NCI-H345 (cell line): Measurements from ENCODE around the gene JPH2.
A peak's percentile ranks its signal among the peaks of the same experiment; 100 is the strongest.
"Not testable (repeated sequence)": the region's sequence is repeated elsewhere in the genome, so short reads cannot be mapped to it uniquely, and the experiment has no call there.

ENCODE experiments used
- DNase-seq: peaks from one replicate; lab custom pipeline; 2025; lab: John Stamatoyannopoulos, UW

The JPH2 gene

DNA sequence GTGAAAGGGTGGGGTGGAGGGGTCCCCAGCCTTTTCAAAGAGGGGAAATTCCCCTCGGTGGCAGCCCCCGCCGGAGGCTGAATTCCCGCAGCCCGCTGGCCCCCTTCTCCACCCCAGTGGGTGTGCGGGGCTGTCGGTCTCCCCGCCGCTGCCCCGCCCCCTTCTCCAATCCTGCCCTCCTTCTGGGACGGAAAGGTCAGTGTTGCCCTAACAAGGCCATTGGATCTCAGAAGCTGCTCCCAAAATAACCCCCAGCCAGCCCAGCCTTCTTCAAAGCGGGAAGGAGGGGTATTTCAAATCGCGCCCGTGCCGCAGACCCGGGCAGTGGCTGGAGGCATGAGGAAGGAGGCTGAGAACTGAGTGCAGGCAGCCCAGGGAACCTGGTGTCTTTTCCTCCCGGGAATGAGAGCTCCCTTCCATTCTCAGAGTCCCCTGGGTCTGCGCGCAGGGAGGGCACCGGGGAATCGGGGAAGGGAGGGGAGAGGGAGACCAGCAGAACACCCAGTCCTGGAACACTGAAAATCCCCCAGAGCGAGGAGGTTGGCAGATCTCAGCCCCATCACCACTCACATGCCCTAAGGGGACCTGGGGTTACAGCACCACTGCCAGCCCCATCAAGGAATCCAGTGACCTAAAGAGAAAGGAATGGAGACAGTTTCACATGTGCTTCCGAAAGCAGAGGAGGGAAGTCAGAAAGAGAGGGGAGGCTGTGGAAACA lies at the start of gene JPH2:
Gene JPH2, minus strand, starts transcription at position 135 of the 718 bp plus-strand sequence. CDS start 483 bp downstream, outside the sequence.
- DNase-seq, result no peak

DNA sequence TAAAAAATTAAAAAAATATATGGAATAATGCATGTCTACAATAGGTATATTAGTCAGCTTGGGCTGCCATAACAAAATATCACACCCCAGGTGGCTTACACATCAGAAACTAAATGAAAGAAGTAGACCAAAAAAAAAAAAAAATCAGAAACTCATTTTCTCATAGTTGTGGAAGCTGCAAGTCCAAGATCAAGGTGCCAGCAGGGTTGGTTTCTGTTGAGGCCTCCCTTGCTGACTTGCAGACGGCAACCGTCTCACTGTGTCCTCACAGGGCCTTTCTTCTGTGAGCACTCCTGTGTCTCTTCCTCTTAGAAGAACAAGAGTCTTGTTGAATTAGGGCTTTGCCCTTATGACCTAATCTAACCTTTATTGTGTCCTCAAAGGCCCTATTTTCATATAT lies 48.7 kb upstream of the JPH2 start:
- no peak for DNase-seq

DNA sequence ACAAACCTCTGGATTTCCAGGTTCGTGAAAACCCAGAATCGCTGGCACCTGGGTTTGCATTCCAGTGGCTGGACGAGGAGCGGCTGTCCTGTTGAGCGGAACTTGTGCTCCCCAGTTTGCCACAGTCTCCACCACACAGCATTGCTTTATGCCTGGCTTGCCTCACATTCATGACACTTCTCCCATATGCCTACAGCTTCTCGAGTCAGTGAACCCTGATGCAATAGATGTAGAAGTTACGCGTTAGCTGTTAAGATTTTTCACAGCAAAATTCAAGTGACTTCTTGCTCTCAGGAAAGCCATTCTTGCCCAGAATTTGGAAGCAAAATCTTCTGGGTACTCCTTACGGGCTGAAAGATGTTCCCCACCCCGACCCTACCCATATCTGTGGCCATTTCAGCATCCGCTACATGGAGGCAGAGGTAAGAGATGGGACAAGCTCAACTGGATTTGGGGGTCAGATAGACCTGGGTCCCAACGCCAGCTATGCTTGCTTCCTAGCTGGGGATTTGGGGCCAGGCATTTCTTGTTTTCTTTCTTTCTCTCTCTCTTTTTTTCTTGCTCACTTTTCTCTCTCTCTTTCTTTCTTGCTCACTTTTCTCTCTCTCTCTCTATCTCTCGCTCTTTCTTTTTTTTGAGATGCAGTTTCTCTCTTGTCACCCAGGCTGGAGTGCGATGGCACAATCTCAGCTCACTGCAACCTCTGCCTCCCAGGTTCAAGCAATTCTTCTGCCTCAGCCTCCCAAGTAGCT lies 47.8 kb upstream of the JPH2 start:
- no peak for DNase-seq

DNA sequence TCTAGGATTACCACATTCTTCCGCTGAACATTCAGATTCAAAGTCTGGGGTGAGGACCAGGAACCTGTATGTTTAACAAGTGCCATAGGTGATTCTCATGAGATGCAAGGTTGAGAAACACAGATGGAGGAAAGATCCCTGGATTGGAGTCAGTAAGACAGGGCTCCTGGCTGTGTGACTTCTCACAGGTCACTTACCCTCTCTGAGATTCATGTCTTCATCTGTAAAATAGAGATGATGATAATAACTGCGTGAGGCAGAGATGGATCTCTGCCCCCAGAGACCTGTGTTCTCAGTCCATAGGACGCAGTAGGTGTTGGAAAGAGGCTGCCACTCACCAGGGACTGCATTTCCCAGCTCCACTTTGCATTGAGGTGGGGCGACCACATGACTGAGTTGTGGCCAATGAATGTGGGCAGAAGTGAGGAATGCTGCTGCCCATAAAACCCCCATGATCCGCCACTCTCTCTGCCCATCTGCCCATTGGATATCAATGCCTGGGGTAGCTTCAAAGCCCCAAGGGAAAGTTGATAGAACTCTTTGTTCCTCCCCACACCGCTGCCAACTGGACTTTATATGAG lies 46.5 kb upstream of the JPH2 start:
- no peak for DNase-seq

DNA sequence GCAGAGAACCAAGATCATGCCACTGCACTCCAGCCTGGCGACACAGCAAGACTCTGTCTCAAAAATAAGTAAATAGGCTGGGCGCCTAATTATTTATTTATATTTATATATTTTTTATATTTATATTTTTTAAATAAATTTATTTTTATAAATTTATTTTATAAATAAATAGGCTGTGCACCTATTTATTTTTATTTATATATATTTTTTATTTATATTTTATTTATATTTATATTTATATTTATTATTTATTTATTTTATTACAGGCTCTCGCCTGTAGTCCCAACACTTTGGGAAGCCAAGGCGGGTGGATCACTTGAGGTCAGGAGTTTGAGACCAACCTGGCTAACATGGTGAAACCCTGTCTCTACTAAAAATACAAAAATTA lies 45.5 kb upstream of the JPH2 start:
- DNase-seq, result not testable (repeated sequence)

DNA sequence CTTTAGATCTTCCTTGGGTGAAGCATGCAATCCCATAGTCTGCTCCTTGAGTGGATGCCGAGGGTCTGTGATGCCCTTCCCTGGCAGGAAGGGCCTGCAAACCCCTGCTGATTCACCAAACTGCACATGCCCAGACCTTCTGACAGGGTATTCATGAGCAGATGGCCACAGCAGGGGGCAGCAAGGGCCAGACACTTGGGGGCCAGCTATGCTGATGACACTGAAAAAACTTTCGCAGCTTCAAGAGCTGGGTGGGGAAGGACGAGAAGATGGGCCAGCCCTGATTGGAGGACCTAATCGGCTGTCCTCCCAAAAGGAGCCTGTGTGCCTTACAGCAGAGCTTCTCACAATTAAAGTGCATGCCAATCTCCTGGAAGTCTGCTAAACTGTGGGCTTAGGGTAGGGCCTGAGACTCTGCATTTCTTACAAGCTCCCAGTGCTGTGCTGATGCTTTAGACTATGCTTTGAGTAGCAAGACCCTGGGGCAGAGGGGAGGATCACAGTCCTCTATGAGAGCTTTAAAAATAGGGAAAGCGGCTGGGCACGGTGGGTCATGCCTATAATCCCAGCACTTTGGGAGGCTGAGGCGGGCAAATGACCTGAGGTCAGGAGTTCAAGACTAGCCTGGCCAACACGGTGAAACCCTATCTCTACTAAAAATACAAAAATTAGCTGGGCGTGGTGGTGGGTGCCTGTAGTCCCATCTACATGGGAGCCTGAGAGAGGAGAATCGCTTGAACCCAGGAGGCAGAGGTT lies 44.9 kb upstream of the JPH2 start:
- DNase-seq, result no peak

DNA sequence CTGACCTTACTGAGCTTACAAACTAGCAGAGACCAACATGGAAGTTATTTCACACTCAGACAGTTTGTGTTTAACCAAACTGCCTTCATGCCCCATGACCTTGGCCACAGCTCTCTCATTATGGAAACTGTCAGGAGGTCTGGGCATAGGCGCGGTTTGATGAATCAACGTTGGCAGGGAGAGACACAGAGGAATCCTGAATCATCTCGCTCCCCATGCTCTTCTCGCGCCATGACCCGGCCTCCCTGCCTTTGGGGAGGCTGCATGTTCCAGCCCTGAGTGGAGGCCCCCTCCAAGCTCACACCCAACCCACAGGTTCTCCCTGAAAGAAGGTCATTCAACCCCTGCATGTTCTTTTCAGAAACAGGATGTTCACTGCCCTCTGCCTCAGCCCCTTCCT lies 44.2 kb upstream of the JPH2 start:
- DNase-seq, result no peak

DNA sequence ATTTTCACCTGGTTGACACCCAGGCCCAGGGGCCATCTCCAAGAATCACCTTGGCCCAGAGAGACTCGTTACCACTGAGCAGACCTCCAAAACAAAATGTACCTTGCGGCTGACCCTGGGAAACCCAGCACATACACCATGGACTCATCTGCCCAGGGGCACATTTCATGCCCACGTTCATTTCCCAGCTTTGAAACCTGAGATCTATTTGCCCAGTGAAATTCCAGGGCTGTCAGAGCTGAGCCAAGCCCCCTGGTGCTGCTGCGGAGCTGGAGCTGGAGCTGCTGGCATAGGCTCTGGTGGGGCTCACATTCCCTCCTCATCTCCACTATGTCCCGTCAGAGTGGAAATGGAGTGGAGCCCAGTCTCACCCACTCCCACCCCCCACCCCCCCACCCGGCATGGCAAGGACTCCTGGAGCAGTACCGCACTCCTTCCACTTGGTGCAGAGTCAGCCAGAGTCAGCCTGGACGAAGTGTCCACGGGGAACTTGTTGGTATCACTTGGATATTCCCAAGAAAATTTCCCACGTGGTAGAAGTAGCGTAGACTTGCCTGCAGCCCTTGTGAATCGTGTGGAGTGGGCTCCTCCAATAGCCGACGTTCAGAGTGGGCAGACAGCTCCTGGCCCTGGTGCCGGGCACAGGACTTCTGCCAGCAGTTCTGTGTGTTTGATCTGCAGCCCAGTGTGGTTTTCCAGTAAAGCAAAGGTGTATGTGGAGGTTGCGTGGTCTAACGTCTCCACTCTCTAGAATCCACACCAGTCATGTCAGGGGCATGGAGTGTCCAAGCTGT lies 41.7 kb upstream of the JPH2 start:
- no peak for DNase-seq

DNA sequence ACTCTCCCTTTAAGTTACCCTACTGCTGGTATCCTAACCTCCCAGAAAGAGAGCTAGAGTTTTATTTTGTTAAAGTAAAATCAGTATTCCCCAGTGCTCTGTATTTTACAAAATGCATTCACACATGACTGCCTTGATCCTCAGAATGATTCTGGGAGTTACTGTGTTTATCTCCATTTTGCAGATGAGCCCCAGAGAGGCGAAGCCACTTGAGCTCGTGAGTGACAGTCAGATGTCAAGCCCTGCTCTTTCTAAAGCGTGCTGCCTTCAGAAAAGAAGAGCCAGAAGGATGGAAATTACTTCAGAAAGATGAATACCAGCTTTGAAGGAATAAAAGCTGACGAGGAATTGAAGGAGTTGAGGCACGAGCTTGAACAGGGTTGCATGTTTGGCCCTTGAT lies 37.6 kb upstream of the JPH2 start:
- no peak for DNase-seq

DNA sequence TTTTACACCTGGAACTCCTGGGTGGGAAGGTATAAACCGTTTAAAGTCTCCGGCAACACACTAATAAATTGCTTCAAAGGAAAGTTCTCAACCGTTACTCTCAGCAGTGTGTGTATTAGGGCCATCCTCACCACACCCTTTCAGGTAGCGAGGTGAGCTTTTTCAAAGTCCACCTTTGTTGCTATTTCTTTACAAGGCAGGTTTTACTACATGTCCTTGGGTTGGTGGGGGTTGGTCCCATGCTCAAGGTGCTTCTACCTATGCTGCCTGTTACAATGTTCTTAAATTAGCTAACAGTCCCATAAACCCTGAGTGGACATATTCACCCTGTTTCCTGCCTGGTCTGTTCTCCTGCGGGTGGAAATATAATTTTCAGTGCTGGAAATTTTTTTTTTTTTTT lies 36.7 kb upstream of the JPH2 start:
- DNase-seq, result no peak

DNA sequence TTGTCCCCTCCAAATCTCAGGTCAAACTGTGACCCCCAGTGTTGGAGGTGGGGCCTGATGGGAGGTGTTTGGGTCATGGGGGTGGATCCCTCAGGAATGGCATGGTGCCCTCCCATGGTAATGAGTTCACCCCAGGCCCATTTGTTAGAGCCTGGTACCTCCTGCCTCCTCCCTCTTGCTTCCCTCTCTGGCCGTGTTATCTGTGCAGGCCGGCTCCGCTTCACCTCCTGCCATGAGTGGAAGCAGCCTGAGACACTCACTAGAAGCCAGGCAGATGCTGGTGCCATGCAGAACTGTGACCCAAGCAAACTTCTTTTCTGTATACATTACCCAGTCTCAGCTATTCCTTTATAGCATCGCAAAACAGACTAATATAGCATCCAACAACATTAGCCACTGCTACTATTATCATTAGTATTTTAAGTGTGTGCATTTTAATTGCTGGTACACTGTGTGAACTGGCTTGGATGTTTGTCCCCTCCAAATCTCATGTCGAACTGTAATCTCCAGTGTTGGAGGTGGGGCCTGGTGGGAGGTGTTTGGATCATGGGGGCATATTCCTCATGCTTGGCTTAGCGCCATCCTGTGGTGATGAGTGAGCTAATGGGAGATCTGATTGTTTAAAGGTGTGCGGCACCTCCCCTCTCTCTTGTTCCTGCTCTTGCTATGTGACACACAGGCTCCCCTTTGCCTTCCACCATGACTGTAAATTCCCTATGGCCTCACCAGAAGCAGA lies 35.8 kb upstream of the JPH2 start:
- no peak for DNase-seq

DNA sequence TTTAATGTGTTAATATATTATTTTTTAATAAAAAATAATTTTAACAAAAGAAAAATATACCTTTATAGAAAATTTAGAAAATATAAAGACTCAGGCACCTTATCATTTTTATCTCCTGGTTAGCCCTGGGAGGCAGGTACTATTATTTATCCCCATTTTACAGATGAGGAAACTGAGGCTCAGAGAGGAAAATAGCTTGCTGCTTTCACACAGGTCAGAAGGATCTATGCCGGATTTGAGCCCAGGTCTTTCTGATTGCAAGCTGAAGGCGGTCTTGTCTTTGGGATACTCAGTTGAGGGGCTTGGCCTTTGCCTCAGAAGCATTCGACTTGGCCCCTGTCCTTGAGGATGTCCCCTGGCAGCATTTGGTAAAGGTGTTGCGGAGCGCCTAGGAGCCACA lies 35.0 kb upstream of the JPH2 start:
- DNase-seq, result no peak

DNA sequence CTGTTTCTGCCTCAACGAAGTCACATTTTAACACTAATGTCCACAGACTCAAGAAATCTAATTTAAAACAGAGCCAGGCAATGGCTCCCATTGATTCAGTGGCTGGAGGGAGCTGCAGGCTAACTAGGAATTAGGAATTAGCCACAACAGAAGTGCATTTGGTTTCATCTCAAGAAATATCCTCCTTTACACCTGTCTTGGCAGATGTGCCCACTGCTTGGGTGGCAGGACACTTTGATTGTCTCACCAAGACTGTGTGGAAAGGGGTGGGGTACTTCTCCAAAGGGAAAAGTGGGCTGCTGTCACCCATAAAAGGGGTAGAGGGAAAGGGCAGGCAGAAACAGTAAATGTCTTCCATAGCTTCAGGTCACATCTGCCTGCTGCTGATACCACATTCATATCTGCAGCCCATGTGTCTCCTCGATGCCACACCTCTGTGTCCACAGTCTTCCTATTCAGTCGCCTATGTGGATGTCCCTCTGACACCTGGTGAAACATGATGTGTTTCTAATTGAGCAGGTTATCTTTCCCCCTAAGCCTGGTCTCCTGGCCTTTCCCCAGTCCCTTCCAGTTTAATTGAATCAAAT lies 34.5 kb upstream of the JPH2 start:
- no peak for DNase-seq

DNA sequence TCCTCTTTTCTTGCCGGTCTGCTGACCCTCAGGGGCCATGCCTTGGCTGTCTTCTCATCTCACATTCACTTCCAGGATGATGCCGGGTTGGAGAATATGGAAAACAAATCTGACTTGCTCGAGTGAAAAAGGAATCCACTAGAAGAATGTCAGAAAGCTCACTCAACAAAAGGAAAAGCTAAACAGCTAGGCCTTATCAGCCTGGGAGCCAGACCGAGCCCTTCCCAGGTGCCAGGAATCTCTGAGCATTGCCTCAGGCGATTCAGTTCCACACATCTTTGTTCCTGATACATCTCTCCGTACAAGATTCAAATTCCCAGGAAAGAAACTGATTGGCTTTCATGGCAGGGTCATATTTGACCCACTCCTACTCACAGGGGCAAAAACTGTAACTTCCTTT lies 32.8 kb upstream of the JPH2 start:
- DNase-seq, result no peak

DNA sequence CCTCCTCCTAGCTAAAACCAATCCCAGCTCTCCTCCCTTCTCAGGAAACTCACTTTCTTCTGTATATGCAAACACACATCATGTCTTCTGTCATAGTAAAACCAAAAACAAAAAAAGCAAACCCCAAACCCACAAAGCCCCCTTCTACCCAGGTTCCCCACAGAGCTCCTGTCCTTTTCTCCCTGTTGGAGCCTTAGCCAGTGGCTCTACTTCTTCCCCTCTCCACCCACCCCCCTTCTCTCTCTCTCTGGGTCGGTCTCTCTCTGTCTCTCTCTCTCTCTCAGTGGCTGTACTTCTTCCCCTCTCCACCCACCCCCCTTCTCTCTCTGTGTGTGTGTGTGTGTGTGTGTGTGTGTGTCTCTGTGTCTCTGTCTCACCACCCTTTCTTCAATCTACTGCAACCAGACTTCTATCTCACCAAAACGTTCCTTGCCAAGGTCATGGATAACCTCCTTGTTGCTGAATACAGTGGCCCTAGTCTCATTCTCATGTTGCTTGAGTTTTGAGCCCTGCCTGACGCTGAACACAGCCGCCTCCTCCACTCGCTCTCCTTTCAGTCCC lies 32.3 kb upstream of the JPH2 start:
- DNase-seq, result no peak

DNA sequence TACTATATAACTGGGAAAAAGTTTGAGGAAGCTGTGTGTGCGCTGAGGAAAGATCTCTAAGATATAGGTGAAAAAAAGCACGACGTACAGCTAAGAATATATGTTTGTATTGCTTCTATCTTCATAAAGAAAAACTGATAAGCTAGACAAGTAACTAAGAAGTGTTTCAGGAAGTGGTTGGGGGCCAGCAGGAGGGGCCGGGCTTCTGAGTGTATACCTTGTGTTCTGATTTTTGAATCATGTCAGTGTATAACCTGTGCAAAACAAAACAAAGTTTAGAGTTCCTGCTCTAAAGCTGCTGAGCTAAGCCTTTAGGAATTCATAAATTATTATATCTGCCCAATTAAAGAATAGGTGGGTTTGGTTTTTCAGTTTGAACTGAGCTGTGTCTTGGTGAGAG lies 31.5 kb upstream of the JPH2 start:
- DNase-seq, result no peak

DNA sequence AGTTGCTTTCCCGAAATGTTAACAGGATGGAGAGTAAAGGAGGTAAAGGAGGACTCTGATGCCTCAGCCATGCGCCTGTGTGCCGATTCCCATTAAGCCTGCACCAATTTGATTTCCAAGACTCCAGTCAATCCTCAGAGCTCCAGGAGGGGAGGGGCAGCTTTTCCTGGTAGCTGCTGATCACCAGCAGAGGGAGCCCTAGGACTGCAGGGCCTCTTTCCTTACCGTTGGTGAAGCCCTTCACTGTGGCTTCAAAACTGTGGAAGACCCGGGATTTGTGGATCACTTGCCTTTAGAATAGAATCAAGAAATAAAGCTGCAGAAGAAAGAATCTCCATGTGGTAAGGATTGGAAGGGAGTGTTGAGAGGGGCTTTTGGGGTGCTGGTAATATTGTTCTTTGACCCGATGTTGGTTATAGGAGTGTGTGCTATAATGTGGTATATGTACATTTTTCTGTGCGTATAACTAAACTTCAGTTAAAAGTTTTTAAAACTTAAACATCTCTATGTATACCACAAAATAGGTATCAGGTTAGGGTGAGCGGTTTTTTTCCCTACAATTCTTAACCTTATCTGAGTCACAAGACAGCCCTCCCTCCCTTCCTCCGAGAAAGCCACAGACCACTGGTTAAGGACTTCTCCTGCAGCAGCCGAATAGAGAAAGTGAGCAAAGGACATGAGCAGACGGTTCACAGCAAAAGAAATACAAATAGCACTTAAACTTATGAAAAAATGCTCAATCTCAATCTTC lies 30.5 kb upstream of the JPH2 start:
- peak; percentile 77 for DNase-seq

DNA sequence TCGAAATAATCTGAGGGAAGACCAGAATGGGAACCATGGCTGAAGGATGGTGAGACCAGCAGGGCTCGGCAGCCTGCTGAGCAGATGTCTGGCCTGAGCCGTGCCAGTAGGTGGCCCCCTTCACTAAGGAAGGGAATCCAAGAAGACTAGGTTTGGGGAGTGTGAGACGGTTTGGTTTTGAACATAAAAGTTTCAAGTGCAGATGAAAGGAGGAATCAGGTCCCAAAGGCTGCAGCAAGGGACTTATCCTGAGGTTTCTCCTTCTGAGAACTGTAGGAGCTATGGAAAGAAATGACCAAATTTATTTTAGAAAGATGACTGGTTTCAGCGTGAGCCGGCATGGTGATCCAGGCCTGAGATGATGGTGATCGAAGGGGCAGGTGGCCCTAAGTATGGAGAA lies 28.1 kb upstream of the JPH2 start:
- DNase-seq, result peak; percentile 41

DNA sequence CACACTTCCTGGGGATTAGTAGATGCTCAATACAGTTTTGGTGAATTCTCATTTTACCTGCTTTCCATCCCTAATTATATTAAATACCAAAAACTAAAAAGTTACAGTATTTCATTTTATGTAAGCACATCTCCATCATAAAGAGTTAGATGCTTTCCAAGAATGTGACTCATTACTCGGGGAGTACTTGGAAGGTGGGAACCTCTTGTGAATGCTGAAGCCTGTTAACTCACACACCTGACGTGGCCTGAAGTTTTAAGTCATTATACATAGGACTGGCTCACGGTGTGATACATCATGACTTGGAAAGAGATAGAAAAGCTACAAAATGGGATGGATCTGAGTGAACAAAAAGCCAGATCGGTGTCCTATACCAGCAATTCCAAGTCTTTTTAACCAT lies 25.8 kb upstream of the JPH2 start:
- no peak for DNase-seq
